CD8-positive, alpha-beta memory T cell (primary cell): Measurements from ENCODE around the gene C6orf47. TPM values are rescaled to one million over a fixed set of nuclear protein-coding genes. Genes with fewer than 3 reads are reported as not detected.

Experiments
- CTCF ChIA-PET: fragments of 350-600 bp; sonication (Branson Sonifier 250); formaldehyde crosslinking; loops from one replicate; lab custom pipeline; 2021; ENCODE audit warnings: antibody characterized with exemption; lab: Charles Lee
- POLR2A ChIA-PET: fragments of 350-600 bp; sonication (Branson Sonifier 250); formaldehyde crosslinking; loops from one replicate; lab custom pipeline; 2021; ENCODE audit warnings: antibody characterized with exemption; lab: Charles Lee
- DNase-seq, 5 donors: peaks; one replicate each; pipeline versions ENCODE4 v3.0.0 to v3.0.0-alpha.2; 2020 to 2022; ENCODE audit warnings: mixed read lengths in 1 of 5
- H3K27ac ChIP-seq: one replicate; pipeline ENCODE4 v1.7.0; 2013; ENCODE audit warnings: low read depth, mild to moderate bottlenecking, low read length, moderate library complexity
- H3K27me3 ChIP-seq: 2 replicates; pipeline ENCODE4 v1.7.0; 2013; ENCODE audit warnings: low read length, mild to moderate bottlenecking; ENCODE audit not compliant: insufficient read depth, poor library complexity, severe bottlenecking
- H3K36me3 ChIP-seq: 2 replicates; pipeline ENCODE4 v1.7.0; 2013; ENCODE audit warnings: mild to moderate bottlenecking, low read length, moderate library complexity; ENCODE audit not compliant: insufficient read depth
- H3K4me1 ChIP-seq: 2 replicates; pipeline ENCODE4 v1.7.0; 2013; ENCODE audit warnings: mild to moderate bottlenecking, low read length, moderate library complexity; ENCODE audit not compliant: insufficient read depth
- H3K4me3 ChIP-seq: 2 replicates; pipeline ENCODE4 v1.7.0; 2013; ENCODE audit warnings: mild to moderate bottlenecking, low read length
- H3K9me3 ChIP-seq: 2 replicates; pipeline ENCODE4 v1.7.0; 2013; ENCODE audit warnings: mild to moderate bottlenecking, low read length
- H3K27ac Mint-ChIP-seq, 8 donors: one replicate each; pipeline ENCODE4 v1.8.0; 2020 to 2021; ENCODE audit warnings: mixed read lengths in 8 of 8, mild to moderate bottlenecking in 6 of 8, inconsistent platforms in 3 of 8, moderate library complexity in 3 of 8
- H3K27me3 Mint-ChIP-seq, 2 donors: one replicate each; pipeline ENCODE4 v1.8.0; 2020 to 2021; ENCODE audit warnings: mixed read lengths in 2 of 2, mild to moderate bottlenecking in 1 of 2, moderate library complexity in 1 of 2
- H3K36me3 Mint-ChIP-seq, 3 donors: one replicate each; pipeline ENCODE4 v1.8.0; 2020 to 2021; ENCODE audit warnings: mixed read lengths in 3 of 3, inconsistent platforms in 1 of 3, mild to moderate bottlenecking in 1 of 3
- H3K4me1 Mint-ChIP-seq, 3 donors: one replicate each; pipeline ENCODE4 v1.8.0; 2020 to 2021; ENCODE audit warnings: mixed read lengths in 3 of 3, inconsistent platforms in 1 of 3, mild to moderate bottlenecking in 1 of 3
- H3K4me3 Mint-ChIP-seq, 7 donors: one replicate each; pipeline ENCODE4 v1.8.0; 2020 to 2021; ENCODE audit warnings: mixed read lengths in 7 of 7, mild to moderate bottlenecking in 6 of 7, moderate library complexity in 4 of 7, inconsistent platforms in 2 of 7
- H3K9me3 Mint-ChIP-seq, 5 donors: one replicate each; pipeline ENCODE4 v1.8.0; 2020 to 2022; ENCODE audit warnings: mixed read lengths in 5 of 5, mild to moderate bottlenecking in 3 of 5, moderate library complexity in 2 of 5, inconsistent platforms in 1 of 5
- polyA plus RNA-seq: library from polyadenylated mRNA; unstranded; fragments of 300-500 nt; fragmentation: Illumina TruSeq; gene quantifications from one replicate; pipeline ENCODE4 v1.2.3, GENCODE V29; 2021
- total RNA-seq, 2 experiments: library from RNA; stranded (reverse); gene quantifications; one replicate each; pipeline ENCODE4 v1.2.3, GENCODE V29; 2021

The C6orf47 gene
- total and polyA plus RNA-seq, 3 experiments from 2014 or later, result 19.5 to 37.0 (median 20.0) TPM

DNA sequence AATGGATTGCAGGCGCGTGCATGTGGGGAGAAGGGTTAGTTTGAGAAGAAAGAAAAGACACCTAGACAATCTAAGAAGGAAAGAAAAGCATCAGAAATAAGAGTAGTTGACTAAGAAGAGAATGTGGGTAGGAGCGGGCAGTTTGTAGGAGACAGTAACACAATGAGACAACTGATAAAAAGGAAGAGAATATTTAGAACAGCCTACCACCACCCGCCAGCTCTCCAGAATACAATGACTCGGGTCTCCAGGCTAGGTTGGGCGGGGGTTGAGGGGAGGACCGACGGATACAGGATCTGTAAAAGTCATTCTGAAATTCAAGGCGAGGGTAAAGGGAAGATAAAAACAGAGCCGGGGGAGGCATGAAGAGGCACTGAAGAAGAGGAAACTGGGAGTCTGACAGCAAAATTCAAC is 41.8 kb upstream of the C6orf47 start:
- Histone ChIP-seq H3K9me3 (no peaks in the 10 kb centered on the region), H3K4me1 (peaks cover 24% of the 10 kb centered on the region), H3K27ac (peak overlapping the region; percentile 98), H3K4me3 (peak overlapping the region; percentile 88), H3K27me3 (no peaks in the 10 kb centered on the region), H3K36me3 (peaks cover 15% of the 10 kb centered on the region)
- Mint-ChIP-seq H3K27ac (peak overlapping the region; percentile 88 to 100 (median 96)), H3K9me3 (no peaks in the 10 kb centered on the region), H3K27me3 (peaks cover 0 to 1% of the 10 kb centered on the region in 2 donors), H3K4me3 (peak overlapping the region; percentile 92 to 99 (median 96)), H3K4me1 (peaks cover 35 to 45% (median 41%) of the 10 kb centered on the region in 3 donors), H3K36me3 (peaks cover 0 to 40% (median 4%) of the 10 kb centered on the region in 3 donors)
- ChIA-PET POLR2A (interaction anchor here (0.8 to 1.8 kb wide), 10 partner anchors 33 to 269 kb away, joined by 3 to 13 read pairs (median 6); partner anchors contain the start of genes BAG6, CLIC1, CSNK2B and DXO), CTCF (interaction anchor here (0.7 to 1.6 kb wide), 4 partner anchors 21 to 302 kb away, joined by 3 to 4 read pairs (median 3); partner anchors contain the start of gene LY6G5C)
- no peak for DNase-seq

DNA sequence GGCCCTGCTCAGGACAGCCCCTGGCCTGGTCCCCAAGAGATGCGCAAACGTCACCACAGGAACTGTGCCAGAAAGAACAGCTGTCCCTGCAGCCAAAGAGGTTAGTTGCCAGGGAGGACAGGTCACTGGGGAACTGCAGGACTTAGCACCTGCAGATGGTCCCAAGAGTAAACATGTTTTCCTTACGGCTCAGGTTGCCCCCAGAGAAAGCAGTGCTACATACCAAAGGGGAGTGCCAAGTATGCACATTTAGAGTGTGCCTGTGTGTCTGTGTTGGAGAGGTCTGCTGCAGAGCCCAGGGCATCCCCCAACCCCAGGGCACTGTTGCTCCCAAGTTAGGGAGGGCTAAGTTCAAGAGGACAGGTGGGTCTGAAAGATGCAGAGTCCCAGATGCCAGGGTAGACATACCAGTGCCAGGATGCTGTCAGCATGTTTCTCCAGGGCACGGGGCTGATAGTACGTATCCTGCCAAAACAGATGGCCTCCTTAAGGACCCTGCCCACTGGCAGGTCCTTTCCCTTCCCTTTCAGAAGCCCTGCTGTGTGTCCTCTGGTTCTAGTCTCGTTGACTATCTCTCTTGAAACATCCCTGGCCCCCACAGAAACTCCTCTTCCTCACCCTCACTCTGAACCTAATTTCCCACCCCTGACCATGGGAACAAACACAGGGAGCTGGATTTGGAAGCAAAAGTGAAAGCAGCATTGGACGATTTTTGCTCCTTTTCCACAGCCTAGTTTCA is 41.3 kb upstream of the C6orf47 start:
- DNase-seq, result no peak
- H3K9me3 ChIP-seq, result no peaks in the 10 kb centered on the region
- H3K36me3 ChIP-seq, result peaks cover 18% of the 10 kb centered on the region
- H3K4me1 ChIP-seq, result peaks cover 24% of the 10 kb centered on the region
- H3K4me3 ChIP-seq, result peak overlapping the region; percentile 88
- Mint-ChIP-seq H3K27me3 (peaks cover 0 to 2% of the 10 kb centered on the region in 2 donors), H3K36me3 (peaks cover 0 to 45% (median 4%) of the 10 kb centered on the region in 3 donors), H3K9me3 (no peaks in the 10 kb centered on the region), H3K4me1 (peaks cover 39 to 48% (median 46%) of the 10 kb centered on the region in 3 donors), H3K27ac (peak overlapping the region; percentile 88 to 100 (median 96)), H3K4me3 (peak overlapping the region; percentile 92 to 99 (median 96))
- POLR2A ChIA-PET, result interaction anchor here (0.6 to 1.8 kb wide), 4 partner anchors 36 to 270 kb away, joined by 3 to 13 read pairs (median 8); partner anchors contain the start of genes BAG6, CSNK2B, DXO and GPANK1
- no peaks in the 10 kb centered on the region for H3K27me3 ChIP-seq
- peak overlapping the region; percentile 98 for H3K27ac ChIP-seq
- CTCF ChIA-PET, result interaction anchor here (1.6 kb wide), 1 partner anchor 21 kb away, joined by 3 read pairs; the partner anchor contains the start of gene LY6G5C

DNA sequence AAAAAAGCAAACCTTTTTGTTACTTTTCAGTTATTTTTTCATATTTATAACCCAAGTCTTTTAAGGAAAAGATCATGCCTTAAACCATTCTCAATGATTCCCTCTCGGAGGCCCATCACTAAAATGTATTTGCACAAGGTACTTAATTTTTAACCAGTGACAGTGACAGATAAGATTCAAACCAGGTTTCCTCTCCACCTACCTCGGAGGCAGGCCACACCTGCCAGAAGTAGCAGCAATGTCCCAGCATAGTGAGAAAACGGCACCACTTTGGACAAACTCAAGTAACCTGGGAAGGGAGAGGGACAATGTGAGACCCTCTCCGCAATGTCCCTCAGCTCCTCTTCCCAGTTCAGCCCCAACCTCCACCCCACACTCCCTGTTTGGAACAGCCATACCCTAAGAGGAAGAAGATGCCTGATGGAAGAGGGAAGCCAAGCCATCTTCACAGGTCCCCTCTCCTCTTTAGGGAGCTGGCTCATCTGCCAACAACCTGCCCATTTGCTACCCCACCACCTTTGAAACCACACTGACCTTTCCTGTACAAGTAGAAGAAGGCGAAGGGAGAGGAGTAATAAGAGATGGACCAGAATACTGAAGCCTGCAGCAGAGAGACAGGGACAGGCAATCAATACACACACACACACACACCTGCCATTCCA is 40.3 kb upstream of the C6orf47 start:
- Mint-ChIP-seq H3K27me3 (peaks cover 0 to 3% of the 10 kb centered on the region in 2 donors), H3K4me3 (peak overlapping the region; percentile 55 to 99 (median 92)), H3K36me3 (peaks cover 0 to 54% (median 4%) of the 10 kb centered on the region in 3 donors), H3K9me3 (no peaks in the 10 kb centered on the region), H3K4me1 (peaks cover 39 to 48% (median 46%) of the 10 kb centered on the region in 3 donors), H3K27ac (peak overlapping the region; percentile 49 to 99 (median 94))
- H3K4me1 ChIP-seq, result peaks cover 24% of the 10 kb centered on the region
- H3K27ac ChIP-seq, result no peak overlapping the region
- H3K36me3 ChIP-seq, result peaks cover 26% of the 10 kb centered on the region
- ChIA-PET CTCF (no interaction called here), POLR2A (interaction anchor here (0.6 kb wide), 1 partner anchor 38 kb away, joined by 3 read pairs; no protein-coding TSS in a partner anchor)
- H3K9me3 ChIP-seq, result no peaks in the 10 kb centered on the region
- no peak for DNase-seq
- no peak overlapping the region for H3K4me3 ChIP-seq
- no peaks in the 10 kb centered on the region for H3K27me3 ChIP-seq

GRCh38 chr6:31697555-31697954 is 37.0 kb upstream of the C6orf47 start:
- H3K4me1 Mint-ChIP-seq, result peaks cover 32 to 36% (median 35%) of the 10 kb centered on the region in 3 donors
- Histone ChIP-seq H3K9me3 (no peaks in the 10 kb centered on the region), H3K27ac (no peak overlapping the region), H3K36me3 (peaks cover 50% of the 10 kb centered on the region), H3K4me1 (peaks cover 16% of the 10 kb centered on the region), H3K27me3 (no peaks in the 10 kb centered on the region), H3K4me3 (no peak overlapping the region)
- H3K27me3 Mint-ChIP-seq, result peaks cover 0 to 2% of the 10 kb centered on the region in 2 donors
- peaks cover 0 to 75% (median 5%) of the 10 kb centered on the region in 3 donors for H3K36me3 Mint-ChIP-seq
- H3K4me3 Mint-ChIP-seq, result no peak overlapping the region
- CTCF ChIA-PET, result no interaction called here
- no peaks in the 10 kb centered on the region for H3K9me3 Mint-ChIP-seq
- POLR2A ChIA-PET, result no interaction called here
- peak overlapping the region in 7 of 8 donors; percentile 42 to 82 (median 66) for H3K27ac Mint-ChIP-seq
- DNase-seq, result no peak

DNA sequence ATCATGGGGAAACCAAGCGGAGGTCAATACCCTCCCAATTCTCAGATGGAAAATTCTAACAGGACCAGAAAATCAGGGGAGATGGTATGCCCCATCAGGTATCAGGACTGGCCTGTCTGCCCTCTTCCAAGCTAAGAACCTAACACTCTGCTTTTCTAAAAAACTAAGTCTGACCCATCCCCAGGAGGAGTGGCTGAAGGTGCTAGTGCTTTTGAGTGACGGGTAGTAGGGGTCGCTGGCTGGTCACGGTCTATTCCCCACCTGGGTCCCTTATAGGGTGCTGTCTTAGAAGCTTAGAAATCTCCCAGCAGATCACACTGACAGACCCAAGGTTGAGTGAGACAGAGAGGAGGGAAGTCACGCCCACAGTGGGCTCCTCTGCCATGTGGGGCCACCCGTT is 33.0 kb upstream of the C6orf47 start:
- H3K27me3 Mint-ChIP-seq, result peaks cover 0 to 2% of the 10 kb centered on the region in 2 donors
- no peaks in the 10 kb centered on the region for H3K9me3 Mint-ChIP-seq
- Histone ChIP-seq H3K27me3 (no peaks in the 10 kb centered on the region), H3K9me3 (no peaks in the 10 kb centered on the region), H3K4me1 (peaks cover 9% of the 10 kb centered on the region), H3K27ac (no peak overlapping the region), H3K4me3 (no peak overlapping the region), H3K36me3 (peaks cover 65% of the 10 kb centered on the region)
- peaks cover 11 to 13% (median 11%) of the 10 kb centered on the region in 3 donors for H3K4me1 Mint-ChIP-seq
- peaks cover 0 to 88% (median 7%) of the 10 kb centered on the region in 3 donors for H3K36me3 Mint-ChIP-seq
- peak overlapping the region in 3 of 8 donors; percentile 8 to 63 (median 50) for H3K27ac Mint-ChIP-seq
- CTCF ChIA-PET, result interaction anchor here (1.7 kb wide), 1 partner anchor 46 kb away, joined by 5 read pairs; the partner anchor contains the start of gene MSH5
- no peak for DNase-seq
- H3K4me3 Mint-ChIP-seq, result no peak overlapping the region
- POLR2A ChIA-PET, result no interaction called here

DNA sequence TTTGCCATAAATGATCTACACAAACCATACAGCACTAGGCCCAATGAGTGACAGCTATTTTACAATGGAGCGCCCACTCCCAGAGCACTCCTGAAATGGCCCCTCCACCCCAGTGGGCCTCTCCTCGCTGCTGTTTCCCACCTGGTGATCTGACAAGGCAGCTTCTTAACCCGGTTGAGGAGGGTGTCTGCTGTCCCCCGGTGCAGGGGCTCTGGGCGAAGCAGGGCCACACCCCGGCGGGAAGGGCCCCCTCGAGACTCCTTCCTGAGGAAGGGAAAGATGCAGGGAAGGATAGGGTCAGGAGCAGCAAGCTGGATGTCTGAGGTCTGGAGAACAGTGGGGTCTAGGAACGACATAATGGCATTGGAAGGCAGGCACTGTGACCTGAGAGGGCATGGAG is 32.3 kb upstream of the C6orf47 start:
- Histone ChIP-seq H3K4me3 (no peak overlapping the region), H3K27ac (no peak overlapping the region), H3K36me3 (peaks cover 70% of the 10 kb centered on the region), H3K9me3 (no peaks in the 10 kb centered on the region), H3K27me3 (no peaks in the 10 kb centered on the region), H3K4me1 (peaks cover 9% of the 10 kb centered on the region)
- peaks cover 0 to 92% (median 4%) of the 10 kb centered on the region in 3 donors for H3K36me3 Mint-ChIP-seq
- DNase-seq, result no peak
- H3K27me3 Mint-ChIP-seq, result peaks cover 0 to 2% of the 10 kb centered on the region in 2 donors
- ChIA-PET POLR2A (no interaction called here), CTCF (interaction anchor here (1.7 kb wide), 1 partner anchor 47 kb away, joined by 5 read pairs; the partner anchor contains the start of gene MSH5)
- no peak overlapping the region for H3K4me3 Mint-ChIP-seq
- peaks cover 7 to 9% (median 8%) of the 10 kb centered on the region in 3 donors for H3K4me1 Mint-ChIP-seq
- H3K9me3 Mint-ChIP-seq, result no peaks in the 10 kb centered on the region
- H3K27ac Mint-ChIP-seq, result peak overlapping the region in 1 of 8 donors; percentile 73

DNA sequence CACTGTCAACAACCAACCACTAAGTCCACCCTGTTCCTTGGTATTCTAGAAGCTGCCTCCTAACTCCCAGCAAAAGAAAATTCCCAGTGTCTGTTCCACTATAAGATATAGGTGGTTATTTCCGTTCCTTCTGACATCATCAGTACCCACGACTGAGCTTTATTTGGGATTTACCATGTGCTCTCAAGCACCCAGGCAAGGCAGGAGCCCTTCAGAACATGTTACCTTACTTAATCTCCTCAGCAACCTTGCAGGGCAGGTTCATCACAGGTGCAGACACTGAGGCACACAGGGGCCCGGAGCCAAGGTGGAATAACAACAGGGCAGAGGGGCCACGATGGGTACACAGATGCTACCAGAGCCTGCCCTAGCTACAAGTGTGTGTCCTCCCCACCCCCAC is 31.8 kb upstream of the C6orf47 start:
- Mint-ChIP-seq H3K27me3 (peaks cover 0 to 2% of the 10 kb centered on the region in 2 donors), H3K27ac (peak overlapping the region in 2 of 8 donors; percentile 7 to 80), H3K36me3 (peaks cover 0 to 92% (median 7%) of the 10 kb centered on the region in 3 donors), H3K4me1 (peaks cover 2 to 4% (median 3%) of the 10 kb centered on the region in 3 donors), H3K9me3 (no peaks in the 10 kb centered on the region), H3K4me3 (no peak overlapping the region)
- Histone ChIP-seq H3K4me1 (peaks cover 9% of the 10 kb centered on the region), H3K36me3 (peaks cover 70% of the 10 kb centered on the region), H3K4me3 (no peak overlapping the region), H3K9me3 (no peaks in the 10 kb centered on the region), H3K27me3 (no peaks in the 10 kb centered on the region), H3K27ac (no peak overlapping the region)
- POLR2A ChIA-PET, result no interaction called here
- DNase-seq, result no peak
- CTCF ChIA-PET, result interaction anchor here (1.7 kb wide), 1 partner anchor 47 kb away, joined by 5 read pairs; the partner anchor contains the start of gene MSH5
